Measurements from ENCODE around the gene WDR27. TPM values are rescaled to one million over a fixed set of nuclear protein-coding genes. Genes with fewer than 3 reads are reported as not detected.

WDR27 gene
- total and polyA plus RNA-seq, 2 donors from 2014 or later = 12.3 to 45.0 TPM

DNA sequence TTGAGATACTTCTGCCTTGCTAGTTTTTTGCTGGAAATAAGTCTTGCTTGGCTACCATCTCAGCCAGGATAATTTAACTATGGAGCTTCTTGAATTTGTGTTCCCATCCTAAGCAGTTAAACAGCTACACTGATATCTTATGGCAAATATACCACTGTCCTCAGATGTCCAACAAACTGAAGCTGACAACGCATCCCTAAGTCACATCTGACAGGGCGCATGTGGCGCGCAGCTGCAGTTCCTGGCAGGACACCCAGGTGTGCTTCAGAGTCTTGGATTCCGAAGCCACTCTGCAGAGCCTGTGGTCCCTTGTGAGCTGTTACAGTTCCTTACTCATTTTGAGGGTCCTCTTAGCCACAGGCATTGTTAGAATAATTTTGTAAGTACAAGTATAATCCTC is 127.9 kb downstream of the WDR27 start:
- FAIRE-seq (no peak), DNase-seq (no peak)
- Histone ChIP-seq H3K4me1 (ENCODE audit: control insufficient read depth in 2 of 3, insufficient read depth in 2 of 3, low read depth in 1 of 3, low read length in 3 of 3) (no peaks in the 10 kb centered on the region), H3K36me3 (ENCODE audit: control insufficient read depth in 2 of 3, insufficient read depth in 3 of 3, low read length in 3 of 3) (no peaks in the 10 kb centered on the region), H3K9ac (ENCODE audit: low read length in 3 of 3) (no peak overlapping the region), H3K9me3 (ENCODE audit: control insufficient read depth in 2 of 3, insufficient read depth in 1 of 3, low read length in 3 of 3) (no peaks in the 10 kb centered on the region), H3K27me3 (ENCODE audit: control insufficient read depth, insufficient read depth, low read length) (no peaks in the 10 kb centered on the region), H3K27ac (ENCODE audit: low read depth in 2 of 2, low read length in 2 of 2) (no peak overlapping the region), H3K4me3 (ENCODE audit: low read length in 3 of 3) (no peak overlapping the region)
- intact Hi-C loops (cut with DNase I) = no loop called here
- TF ChIP-seq, protein P1, sequence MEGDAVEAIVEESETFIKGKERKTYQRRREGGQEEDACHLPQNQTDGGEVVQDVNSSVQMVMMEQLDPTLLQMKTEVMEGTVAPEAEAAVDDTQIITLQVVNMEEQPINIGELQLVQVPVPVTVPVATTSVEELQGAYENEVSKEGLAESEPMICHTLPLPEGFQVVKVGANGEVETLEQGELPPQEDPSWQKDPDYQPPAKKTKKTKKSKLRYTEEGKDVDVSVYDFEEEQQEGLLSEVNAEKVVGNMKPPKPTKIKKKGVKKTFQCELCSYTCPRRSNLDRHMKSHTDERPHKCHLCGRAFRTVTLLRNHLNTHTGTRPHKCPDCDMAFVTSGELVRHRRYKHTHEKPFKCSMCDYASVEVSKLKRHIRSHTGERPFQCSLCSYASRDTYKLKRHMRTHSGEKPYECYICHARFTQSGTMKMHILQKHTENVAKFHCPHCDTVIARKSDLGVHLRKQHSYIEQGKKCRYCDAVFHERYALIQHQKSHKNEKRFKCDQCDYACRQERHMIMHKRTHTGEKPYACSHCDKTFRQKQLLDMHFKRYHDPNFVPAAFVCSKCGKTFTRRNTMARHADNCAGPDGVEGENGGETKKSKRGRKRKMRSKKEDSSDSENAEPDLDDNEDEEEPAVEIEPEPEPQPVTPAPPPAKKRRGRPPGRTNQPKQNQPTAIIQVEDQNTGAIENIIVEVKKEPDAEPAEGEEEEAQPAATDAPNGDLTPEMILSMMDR (IDR thresholded peaks at IDR 0.05; ENCODE audit: borderline replicate concordance, extremely low read depth, insufficient read depth) = no peak

DNA sequence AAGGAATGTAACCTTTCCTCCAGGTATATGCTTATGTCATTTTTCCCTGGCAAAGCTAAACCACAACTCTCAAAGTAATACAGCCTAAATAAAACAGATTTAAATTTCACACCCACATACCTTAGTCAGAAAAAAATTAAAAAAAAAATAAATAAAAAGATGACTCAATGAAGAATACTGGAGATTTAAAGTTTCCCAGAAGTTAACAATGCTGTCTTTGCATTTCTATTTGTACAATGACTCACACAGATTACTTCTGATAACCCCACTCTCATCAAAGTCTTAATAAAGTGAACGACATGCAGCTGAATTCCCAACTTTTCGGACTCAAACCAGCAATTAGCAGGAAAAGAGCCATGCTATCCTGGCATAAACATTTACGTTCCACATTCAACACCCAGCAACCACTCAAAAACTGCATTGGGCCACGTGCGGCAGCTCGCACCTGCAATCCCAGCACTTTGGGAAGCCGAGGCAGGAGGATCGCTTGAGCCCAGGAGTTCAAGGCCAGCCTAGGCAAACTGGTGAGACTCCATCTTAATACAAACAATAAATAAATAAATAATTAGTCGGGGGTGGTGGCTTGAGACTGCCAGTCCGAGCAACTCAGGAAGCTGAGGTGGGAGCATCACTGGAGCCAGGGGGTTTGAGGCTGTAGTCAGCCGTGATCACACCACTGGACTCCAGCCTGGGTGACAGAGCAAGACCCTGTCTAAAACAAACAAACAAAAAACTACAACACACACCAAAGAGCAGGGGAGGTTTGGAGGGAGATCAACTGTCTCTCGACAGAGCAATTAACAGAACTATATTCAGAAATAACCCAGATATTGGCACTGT is 130.5 kb downstream of the WDR27 start:
- Histone ChIP-seq H3K27ac (ENCODE audit: low read depth in 2 of 2, low read length in 2 of 2) (no peak overlapping the region), H3K4me1 (ENCODE audit: control insufficient read depth in 2 of 3, insufficient read depth in 2 of 3, low read depth in 1 of 3, low read length in 3 of 3) (no peaks in the 10 kb centered on the region), H3K27me3 (ENCODE audit: control insufficient read depth, insufficient read depth, low read length) (no peaks in the 10 kb centered on the region), H3K9ac (ENCODE audit: low read length in 3 of 3) (no peak overlapping the region), H3K36me3 (ENCODE audit: control insufficient read depth in 2 of 3, insufficient read depth in 3 of 3, low read length in 3 of 3) (no peaks in the 10 kb centered on the region), H3K9me3 (ENCODE audit: control insufficient read depth in 2 of 3, insufficient read depth in 1 of 3, low read length in 3 of 3) (no peaks in the 10 kb centered on the region), H3K4me3 (ENCODE audit: low read length in 3 of 3) (no peak overlapping the region)
- no peak for DNase-seq
- TF ChIP-seq, protein P1 (IDR thresholded peaks at IDR 0.05; ENCODE audit: borderline replicate concordance, extremely low read depth, insufficient read depth) = no peak
- no peak for FAIRE-seq
- intact Hi-C loops (cut with DNase I) = no loop called here

DNA sequence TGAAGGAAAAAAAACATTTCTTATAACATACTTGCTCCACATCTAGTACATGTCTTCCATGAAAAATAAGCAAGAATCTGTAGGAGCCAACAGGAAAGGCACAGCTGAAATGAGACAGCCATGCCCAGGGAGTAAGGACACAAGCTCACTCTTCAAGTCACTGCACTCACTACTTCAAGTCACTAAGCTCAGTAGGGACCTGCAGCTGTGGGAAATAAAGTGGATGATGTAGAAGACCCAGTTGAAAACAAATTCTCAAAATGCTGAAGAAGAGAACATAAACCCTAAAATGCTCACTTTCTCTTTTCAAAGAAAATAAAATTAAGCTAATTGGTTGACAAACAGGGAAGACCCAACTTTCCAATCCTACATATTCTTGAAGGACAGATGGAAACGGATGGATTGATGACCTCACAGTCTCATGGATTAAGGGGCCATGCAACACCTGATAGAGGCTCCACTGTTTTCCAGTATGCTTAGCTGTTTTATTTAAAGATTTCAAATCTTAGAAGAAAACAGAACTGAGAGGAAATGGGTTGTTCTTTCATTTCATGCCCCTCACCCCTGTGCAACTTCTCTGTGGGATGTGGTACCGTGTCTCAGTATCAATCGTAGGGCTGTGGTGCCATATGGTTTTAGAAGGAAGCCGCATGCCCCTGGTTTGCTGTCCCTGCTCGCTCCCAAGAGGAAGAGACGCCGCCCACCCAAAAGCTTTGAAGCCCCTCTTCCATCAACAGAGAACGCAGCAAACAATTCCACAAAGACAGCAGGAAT is 133.3 kb downstream of the WDR27 start:
- no peak for DNase-seq
- TF ChIP-seq, protein P1 (IDR thresholded peaks at IDR 0.05; ENCODE audit: borderline replicate concordance, extremely low read depth, insufficient read depth) = no peak
- no peak for FAIRE-seq
- Histone ChIP-seq H3K27me3 (ENCODE audit: control insufficient read depth, insufficient read depth, low read length) (no peaks in the 10 kb centered on the region), H3K9me3 (ENCODE audit: control insufficient read depth in 2 of 3, insufficient read depth in 1 of 3, low read length in 3 of 3) (no peaks in the 10 kb centered on the region), H3K4me3 (ENCODE audit: low read length in 3 of 3) (no peak overlapping the region), H3K27ac (ENCODE audit: low read depth in 2 of 2, low read length in 2 of 2) (no peak overlapping the region), H3K36me3 (ENCODE audit: control insufficient read depth in 2 of 3, insufficient read depth in 3 of 3, low read length in 3 of 3) (no peaks in the 10 kb centered on the region), H3K4me1 (ENCODE audit: control insufficient read depth in 2 of 3, insufficient read depth in 2 of 3, low read depth in 1 of 3, low read length in 3 of 3) (no peaks in the 10 kb centered on the region), H3K9ac (ENCODE audit: low read length in 3 of 3) (no peak overlapping the region)
- intact Hi-C loops (cut with DNase I) = no loop called here

Data from kidney (tissue), 14 donors.